Epithelial cell of proximal tubule (primary cell): ENCODE results near the gene B9D2. TPM values are rescaled to one million over a fixed set of nuclear protein-coding genes. Genes with fewer than 3 reads are reported as not detected.

Experiments
- DNase-seq: peaks from one replicate; pipeline ENCODE4 v3.0.0-alpha.2; 2011; ENCODE audit warnings: low read depth
- H3K4me3 ChIP-seq: 2 replicates; pipeline ENCODE4 v1.5.1; 2011; ENCODE audit warnings: low read depth, mild to moderate bottlenecking, low read length
- CTCF ChIP-seq: conservative IDR thresholded peaks from 2 replicates; pipeline ENCODE4 v1.5.1; 2012; ENCODE audit warnings: low read depth, mild to moderate bottlenecking, low read length
- total RNA-seq: library from RNA; depleted of rRNA; stranded (reverse); fragments of >200 nt; gene quantifications from 2 replicates; pipeline ENCODE4 v1.2.3, GENCODE V29; 2015

B9D2 gene
- total RNA-seq, 1 donor from 2014 or later: 5.3 TPM

DNA sequence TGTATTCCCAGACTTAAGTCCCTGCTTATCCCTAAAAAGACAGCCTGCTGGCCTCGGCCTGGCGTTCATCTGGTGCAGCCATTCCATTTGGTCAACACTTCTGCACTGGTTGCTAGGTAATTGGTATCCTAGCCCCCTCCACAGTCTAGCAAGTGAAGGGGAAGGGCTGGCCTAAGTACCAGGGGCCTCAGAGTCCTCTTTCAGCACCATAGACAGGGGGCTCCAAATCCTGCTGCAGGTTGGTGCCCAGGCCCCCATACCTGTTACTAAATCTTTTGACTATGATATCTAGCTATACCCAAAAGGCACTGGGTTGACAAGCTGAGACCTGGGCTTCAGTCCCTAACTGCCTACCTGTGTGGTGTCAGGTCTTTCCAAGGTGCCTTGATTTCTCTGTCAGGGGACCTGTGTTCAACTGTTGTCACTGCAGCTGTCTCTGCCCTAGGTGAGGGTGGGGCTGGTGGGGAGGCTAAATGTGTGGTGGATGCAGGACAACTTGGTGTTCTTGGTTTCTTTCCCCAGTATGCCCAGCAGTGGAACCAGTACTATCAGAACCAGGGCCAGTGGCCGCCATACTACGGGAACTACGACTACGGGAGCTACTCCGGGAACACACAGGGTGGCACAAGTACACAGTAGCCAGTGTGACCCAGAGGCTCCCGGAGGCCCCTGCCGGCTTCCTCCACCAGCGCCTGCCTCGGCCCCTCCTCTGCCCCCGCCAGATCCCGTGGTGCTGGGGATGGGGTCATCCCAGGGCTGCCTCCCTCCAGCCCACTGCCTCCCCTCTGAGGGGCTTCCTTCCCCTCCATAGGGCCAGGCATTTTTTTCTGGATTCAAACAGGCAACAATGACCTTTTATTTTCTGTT lies 57.8 kb downstream of the B9D2 start:
- H3K4me3 ChIP-seq: no peak overlapping the region
- TF ChIP-seq CTCF: no peak

GRCh38 chr19:41304706-41305483 lies 59.1 kb downstream of the B9D2 start:
- TF ChIP-seq CTCF: no peak
- DNase-seq: no peak
- H3K4me3 ChIP-seq: no peak overlapping the region

More for the DNA sequence above, 57.8 kb downstream of the B9D2 start:
- no peak for DNase-seq

Other genes starting within 250 kb of the B9D2 start
- not detected in 2 replicates for gene CYP2F1, start 249.7 kb downstream of the B9D2 start, total RNA-seq
- 4.9 and 24.7 TPM in 2 replicates for gene CYP2S1, start 170.9 kb downstream of the B9D2 start, total RNA-seq
- 206 and 343 TPM in 2 replicates for gene AXL, start 144.9 kb downstream of the B9D2 start, total RNA-seq
- gene HNRNPUL1, start 99.8 kb downstream of the B9D2 start, total RNA-seq: 154 and 177 TPM in 2 replicates
- gene CCDC97, start 54.0 kb downstream of the B9D2 start, total RNA-seq: 11.4 and 11.6 TPM in 2 replicates
- 8.5 and 24.3 TPM in 2 replicates for gene TGFB1, start 10.2 kb downstream of the B9D2 start, total RNA-seq
- 2.7 and 3.5 TPM in 2 replicates for gene TMEM91, start 12.4 kb upstream of the B9D2 start, total RNA-seq
- gene EXOSC5, start 33.2 kb upstream of the B9D2 start, total RNA-seq: 23.7 and 43.8 TPM in 2 replicates
- 24.0 and 35.7 TPM in 2 replicates for gene BCKDHA, start 33.7 kb upstream of the B9D2 start, total RNA-seq
- gene B3GNT8, start 63.2 kb upstream of the B9D2 start, total RNA-seq: 1.6 and 2.4 TPM in 2 replicates
- gene DMAC2, start 75.8 kb upstream of the B9D2 start, total RNA-seq: 54.9 and 74.8 TPM in 2 replicates
- not detected in 2 replicates for gene ERICH4, start 79.0 kb upstream of the B9D2 start, total RNA-seq
- gene CEACAM21, start 212.0 kb upstream of the B9D2 start, total RNA-seq: not detected in 2 replicates